K562 (cell line): ENCODE data around the gene MTA1. TPM values are rescaled to one million over a fixed set of nuclear protein-coding genes. Genes with fewer than 3 reads are reported as not detected.
A peak's percentile ranks its signal among the peaks of the same experiment; 100 is the strongest.

ENCODE experiments used
- BCLAF1 ChIP-seq, 2 experiments: fragments of 450-650 bp in 1 of 2; IDR thresholded peaks; 2 replicates each; pipeline ENCODE4 v1.6.1; 2011 to 2017; ENCODE audit warnings: low read depth in 2 of 2, antibody characterized with exemption in 1 of 2, borderline replicate concordance in 1 of 2, low read length in 1 of 2, mild to moderate bottlenecking in 1 of 2, mixed read lengths in 1 of 2; ENCODE audit not compliant: control insufficient read depth in 1 of 2
- BRF2 ChIP-seq: IDR thresholded peaks from 3 replicates; pipeline ENCODE4 v1.6.1; 2011; ENCODE audit warnings: borderline replicate concordance, mild to moderate bottlenecking; ENCODE audit not compliant: insufficient read length, insufficient read depth
- E2F5 ChIP-seq: sonication (generic); formaldehyde crosslinking; IDR thresholded peaks from 2 replicates; pipeline ENCODE4 v1.8.0; 2022; ENCODE audit warnings: mild to moderate bottlenecking, missing genetic modification reagents
- FOXJ3 ChIP-seq: sonication (generic); formaldehyde crosslinking; IDR thresholded peaks from 2 replicates; pipeline ENCODE4 v1.4.0; 2020; ENCODE audit warnings: mild to moderate bottlenecking, missing genetic modification reagents
- HBP1 ChIP-seq: fragments of 450-650 bp; formaldehyde crosslinking; IDR thresholded peaks from 2 replicates; pipeline ENCODE4 v1.4.0; 2022; ENCODE audit warnings: missing genetic modification characterization
- HDAC3 ChIP-seq: fragments of 450-650 bp; IDR thresholded peaks from 2 replicates; pipeline ENCODE4 v1.6.1; 2018; ENCODE audit warnings: borderline replicate concordance, mild to moderate bottlenecking, moderate library complexity; ENCODE audit not compliant: partially characterized antibody
- HEY1 ChIP-seq: fragments of 250-450 bp; sonication (Bioruptor Pico); IDR thresholded peaks from 2 replicates; pipeline ENCODE4 v1.5.0; 2020; ENCODE audit warnings: mild to moderate bottlenecking, moderate library complexity, borderline replicate concordance
- IRF2 ChIP-seq: sonication (generic); formaldehyde crosslinking; IDR thresholded peaks from 2 replicates; pipeline ENCODE4 v1.8.1; 2022; ENCODE audit warnings: mild to moderate bottlenecking, missing genetic modification reagents
- NCOA2 ChIP-seq, 2 experiments: fragments of 450-650 bp; IDR thresholded peaks; 2 replicates each; pipeline ENCODE4 v1.6.1; 2018; ENCODE audit warnings: mild to moderate bottlenecking in 2 of 2, moderate library complexity in 1 of 2; ENCODE audit not compliant: partially characterized antibody in 2 of 2
- POLR2B ChIP-seq: fragments of 450-650 bp; IDR thresholded peaks from 2 replicates; pipeline ENCODE4 v1.6.1; 2018; ENCODE audit warnings: low read depth; ENCODE audit not compliant: partially characterized antibody
- PTRF ChIP-seq: fragments of 450-650 bp; IDR thresholded peaks from 2 replicates; pipeline ENCODE4 v1.6.1; 2016; ENCODE audit warnings: mild to moderate bottlenecking, missing genetic modification characterization, missing compliant biosample characterization
- RBM14 ChIP-seq: fragments of 200-400 bp; formaldehyde crosslinking; IDR thresholded peaks from 2 replicates; pipeline ENCODE4 v1.6.1; 2018; ENCODE audit warnings: low read depth, mild to moderate bottlenecking, low read length, moderate library complexity, borderline replicate concordance; ENCODE audit not compliant: insufficient read depth
- STAG1 ChIP-seq: sonication (generic); formaldehyde crosslinking; IDR thresholded peaks from 2 replicates; pipeline ENCODE4 v1.5.0; 2020; ENCODE audit warnings: missing genetic modification reagents, borderline replicate concordance
- TCFL5 ChIP-seq: fragments of 250-450 bp; sonication (Bioruptor Pico); conservative IDR thresholded peaks from 2 replicates; pipeline ENCODE4 v1.6.1; 2021; ENCODE audit warnings: mild to moderate bottlenecking, moderate library complexity, matching md5 sums
- YBX1 ChIP-seq: fragments of 450-650 bp; IDR thresholded peaks from 2 replicates; pipeline ENCODE4 v1.7.1; 2016; ENCODE audit warnings: mild to moderate bottlenecking
- ZNF512 ChIP-seq: IDR thresholded peaks from 2 replicates; pipeline ENCODE4 v1.6.1; 2016; ENCODE audit warnings: missing genetic modification characterization, missing compliant biosample characterization
- ZNF79 ChIP-seq: fragments of 250-450 bp; sonication (Bioruptor Pico); IDR thresholded peaks from 2 replicates; pipeline ENCODE4 v1.4.0; 2020; ENCODE audit warnings: low read depth, mild to moderate bottlenecking, moderate library complexity
- polyA plus RNA-seq, 8 experiments: library from polyadenylated mRNA; depleted of rRNA in 4 of 8; stranded (reverse) in 5 of 8; unstranded in 3 of 8; fragments of >200 nt; fragmentation: Nextera tagmentation in 2 of 8; fragmentation: Illumina TruSeq in 1 of 8; extraction: Ambion mirVana in 2 of 8; extraction: Trizol in 1 of 8; gene quantifications; 2 replicates each; pipeline versions ENCODE4 v1.2.1 to v1.2.3, GENCODE V29; 2011 to 2014; ENCODE audit warnings: inconsistent platforms in 1 of 8, missing spikeins in 1 of 8
- total RNA-seq, 7 experiments: library from RNA; depleted of rRNA in 6 of 7; stranded (reverse); fragments of >200 nt in 6 of 7; fragmentation: Illumina TruSeq in 2 of 7; extraction: Trizol in 2 of 7; gene quantifications; 2 replicates each; pipeline versions ENCODE4 v1.2.1 to v1.2.3, GENCODE V29; 2011 to 2021; ENCODE audit warnings: low replicate concordance in 1 of 7

Gene MTA1
- total and polyA plus RNA-seq, 9 of the 15 experiments (the other 6 are each of a cell fraction or from before 2014, with no cell fraction given): 0.13 to 118 (median 32.3) TPM

GRCh38 chr14:105398044-105398725, 21.4 kb upstream of the MTA1 start, which contains the start of gene TEX22 (continued):
- no peak for TF ChIP-seq E2F5
- no peak for TF ChIP-seq NCOA2 (IDR thresholded peaks at IDR 0.05; ENCODE audit: partially characterized antibody in 2 of 2)
- no peak for TF ChIP-seq STAG1 (CRISPR knock-in tag)
- TF ChIP-seq HEY1: no peak
- TF ChIP-seq PTRF (tag): no peak
- peak; percentile 56 for TF ChIP-seq POLR2B
- no peak for TF ChIP-seq YBX1
- no peak for TF ChIP-seq BCLAF1 (IDR thresholded peaks at IDR 0.05; ENCODE audit: borderline replicate concordance in 1 of 2, control insufficient read depth in 1 of 2, low read depth in 2 of 2, low read length in 1 of 2)
- TF ChIP-seq BRF2: no peak
- no peak for TF ChIP-seq IRF2 (CRISPR knock-in tag)
- TF ChIP-seq HDAC3: no peak
- TF ChIP-seq RBM14: no peak
- no peak for TF ChIP-seq FOXJ3
- TF ChIP-seq ZNF512 (tag): no peak
- TF ChIP-seq ZNF79: no peak
- no peak for TF ChIP-seq HBP1
- TF ChIP-seq TCFL5 (CRISPR knock-in tag): no peak
